Astrocyte (in vitro differentiated cells and primary cell): ENCODE measurements around the gene DNAJC18. TPM values are rescaled to one million over a fixed set of nuclear protein-coding genes. Genes with fewer than 3 reads are reported as not detected.

Experiments
- DNase-seq: peaks from one replicate; pipeline ENCODE4 v3.0.0-alpha.2; 2010; ENCODE audit warnings: low read depth
- FAIRE-seq: peaks from 2 replicates; lab custom pipeline; 2011; peaks lifted over from hg19 to GRCh38; lab: Jason Lieb, UNC
- H2AFZ ChIP-seq: 2 replicates; pipeline ENCODE4 v1.6.0; 2012; ENCODE audit warnings: low read depth, low read length, inconsistent platforms
- H3K27ac ChIP-seq: 2 replicates; pipeline ENCODE4 v1.5.1; 2011; ENCODE audit warnings: low read depth, low read length, inconsistent platforms
- H3K27me3 ChIP-seq: 2 replicates; pipeline ENCODE4 v1.6.0; 2011; ENCODE audit warnings: low read length, inconsistent platforms; ENCODE audit not compliant: insufficient read depth
- H3K36me3 ChIP-seq: 2 replicates; pipeline ENCODE4 v1.5.1; 2011; ENCODE audit warnings: low read length, inconsistent platforms; ENCODE audit not compliant: insufficient read depth
- H3K4me1 ChIP-seq: 2 replicates; pipeline ENCODE4 v1.5.1; 2011; ENCODE audit warnings: low read length, inconsistent platforms; ENCODE audit not compliant: insufficient read depth
- H3K4me2 ChIP-seq: 2 replicates; pipeline ENCODE4 v1.6.0; 2012; ENCODE audit warnings: low read length, inconsistent platforms
- H3K4me3 ChIP-seq: 2 replicates; pipeline ENCODE4 v1.5.1; 2011; ENCODE audit warnings: low read depth, mild to moderate bottlenecking, low read length, inconsistent platforms; ENCODE audit not compliant: insufficient read depth
- H3K79me2 ChIP-seq: 2 replicates; pipeline ENCODE4 v1.6.0; 2012; ENCODE audit warnings: mild to moderate bottlenecking, low read length, inconsistent platforms; ENCODE audit not compliant: insufficient read depth
- H3K9ac ChIP-seq: 2 replicates; pipeline ENCODE4 v1.6.0; 2012; ENCODE audit warnings: mild to moderate bottlenecking, low read length, inconsistent platforms
- H3K9me3 ChIP-seq: 2 replicates; pipeline ENCODE4 v1.5.1; 2012; ENCODE audit warnings: low read depth, mild to moderate bottlenecking, low read length, inconsistent platforms; ENCODE audit not compliant: insufficient read depth
- H4K20me1 ChIP-seq: 2 replicates; pipeline ENCODE4 v1.6.0; 2012; ENCODE audit warnings: low read length, inconsistent platforms; ENCODE audit not compliant: insufficient read depth
- H3K27ac Mint-ChIP-seq: one replicate; pipeline ENCODE4 v1.8.0; 2021; ENCODE audit warnings: mild to moderate bottlenecking, mixed read lengths; ENCODE audit not compliant: unreplicated experiment
- H3K27me3 Mint-ChIP-seq: one replicate; pipeline ENCODE4 v1.8.0; 2021; ENCODE audit warnings: low read depth, mixed read lengths; ENCODE audit not compliant: unreplicated experiment
- H3K36me3 Mint-ChIP-seq: one replicate; pipeline ENCODE4 v1.8.0; 2021; ENCODE audit warnings: low read depth, mixed read lengths; ENCODE audit not compliant: unreplicated experiment
- H3K4me1 Mint-ChIP-seq: one replicate; pipeline ENCODE4 v1.8.0; 2021; ENCODE audit warnings: low read depth, mixed read lengths; ENCODE audit not compliant: unreplicated experiment
- H3K4me3 Mint-ChIP-seq: one replicate; pipeline ENCODE4 v1.8.0; 2021; ENCODE audit warnings: mild to moderate bottlenecking, moderate library complexity, mixed read lengths; ENCODE audit not compliant: unreplicated experiment
- H3K9me3 Mint-ChIP-seq: one replicate; pipeline ENCODE4 v1.8.0; 2021; ENCODE audit warnings: mild to moderate bottlenecking, mixed read lengths; ENCODE audit not compliant: unreplicated experiment
- CTCF ChIP-seq: IDR thresholded peaks from 2 replicates; pipeline ENCODE4 v1.5.1; 2011; ENCODE audit warnings: low read depth, mild to moderate bottlenecking, inconsistent platforms, low read length, moderate library complexity; ENCODE audit not compliant: insufficient read depth
- EZH2 ChIP-seq: IDR thresholded peaks from 2 replicates; pipeline ENCODE4 v1.6.1; 2012; ENCODE audit warnings: mild to moderate bottlenecking, low read length, inconsistent platforms; ENCODE audit not compliant: insufficient read depth
- total RNA-seq: library from RNA; stranded (reverse); gene quantifications from 2 replicates; pipeline ENCODE4 v1.2.1, GENCODE V29; 2021

Gene DNAJC18
- total RNA-seq, 1 donor from 2014 or later: 18.8 TPM

DNA sequence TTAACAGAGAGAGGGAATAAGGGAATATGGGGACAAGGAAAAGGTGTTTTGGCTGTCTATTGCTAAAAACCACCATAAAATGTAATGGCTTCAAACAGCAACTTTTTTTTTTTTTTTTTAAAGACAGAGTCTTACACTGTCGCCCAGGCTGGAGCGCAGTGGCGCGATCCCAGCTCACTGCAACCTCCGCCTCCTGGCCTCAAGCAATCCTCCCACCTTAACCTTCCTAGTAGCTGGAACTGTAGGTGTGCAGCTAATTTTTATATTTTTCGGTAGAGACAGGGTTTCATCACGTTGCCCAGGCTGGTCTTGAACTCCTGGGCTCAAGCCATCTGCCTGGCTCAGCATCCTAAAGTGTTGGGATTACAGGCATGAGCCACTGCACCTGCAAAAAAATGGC, 31.1 kb downstream of the DNAJC18 start:
- Histone ChIP-seq H3K4me3 (no peak overlapping the region), H3K79me2 (no peaks in the 10 kb centered on the region), H3K9me3 (no peaks in the 10 kb centered on the region), H3K36me3 (no peaks in the 10 kb centered on the region), H3K9ac (no peak overlapping the region), H3K27me3 (no peaks in the 10 kb centered on the region), H3K4me1 (peaks cover 7% of the 10 kb centered on the region), H3K27ac (no peak overlapping the region), H3K4me2 (no peak overlapping the region), H2AFZ (no peak overlapping the region), H4K20me1 (no peaks in the 10 kb centered on the region)
- no peak overlapping the region for H3K27ac Mint-ChIP-seq
- no peaks in the 10 kb centered on the region for H3K27me3 Mint-ChIP-seq
- DNase-seq (no peak), FAIRE-seq (no peak)
- peaks cover 9% of the 10 kb centered on the region for H3K36me3 Mint-ChIP-seq
- no peak overlapping the region for H3K4me3 Mint-ChIP-seq
- TF ChIP-seq CTCF (no peak), EZH2 (no peak)
- peaks cover 2% of the 10 kb centered on the region for H3K4me1 Mint-ChIP-seq
- no peaks in the 10 kb centered on the region for H3K9me3 Mint-ChIP-seq

- Histone ChIP-seq H3K4me3 (no peak overlapping the region), H3K27me3 (no peaks in the 10 kb centered on the region), H3K4me2 (no peak overlapping the region), H3K9ac (no peak overlapping the region), H3K36me3 (no peaks in the 10 kb centered on the region), H3K9me3 (no peaks in the 10 kb centered on the region), H2AFZ (no peak overlapping the region), H3K27ac (no peak overlapping the region), H4K20me1 (no peaks in the 10 kb centered on the region), H3K79me2 (no peaks in the 10 kb centered on the region), H3K4me1 (peaks cover 9% of the 10 kb centered on the region)
- no peaks in the 10 kb centered on the region for H3K27me3 Mint-ChIP-seq
- H3K36me3 Mint-ChIP-seq: peaks cover 5% of the 10 kb centered on the region
- no peak overlapping the region for H3K4me3 Mint-ChIP-seq
- no peak for TF ChIP-seq EZH2
- DNase-seq: no peak
- H3K4me1 Mint-ChIP-seq: peaks cover 2% of the 10 kb centered on the region
- H3K27ac Mint-ChIP-seq: no peak overlapping the region
- no peak for FAIRE-seq
- no peaks in the 10 kb centered on the region for H3K9me3 Mint-ChIP-seq
These were observed 31.8 kb downstream of the DNAJC18 start for GRCh38 chr5:139407517-139407916.

DNA sequence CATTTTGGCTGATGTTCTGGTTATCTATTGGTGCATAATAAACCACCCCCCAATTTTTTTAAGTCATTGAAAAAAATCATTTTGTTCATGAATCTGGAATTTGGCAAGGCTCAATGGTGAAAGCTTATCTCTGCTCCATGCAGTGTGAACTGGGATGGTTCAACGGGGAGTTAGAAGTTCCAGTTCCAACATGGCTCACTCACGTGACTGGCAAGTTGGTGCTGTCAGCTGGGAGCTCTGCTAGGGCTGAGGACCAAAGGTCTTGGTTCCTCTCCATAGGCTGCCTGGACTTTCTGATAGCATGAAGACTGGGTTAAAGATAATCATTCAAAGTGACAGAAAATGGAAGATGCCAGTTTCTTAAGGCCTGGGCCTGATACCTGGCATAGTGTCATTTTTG, 32.4 kb downstream of the DNAJC18 start:
- Histone ChIP-seq H3K4me3 (no peak overlapping the region), H2AFZ (no peak overlapping the region), H3K4me2 (no peak overlapping the region), H3K36me3 (no peaks in the 10 kb centered on the region), H4K20me1 (no peaks in the 10 kb centered on the region), H3K9ac (no peak overlapping the region), H3K9me3 (no peaks in the 10 kb centered on the region), H3K79me2 (no peaks in the 10 kb centered on the region), H3K27ac (no peak overlapping the region), H3K27me3 (no peaks in the 10 kb centered on the region), H3K4me1 (peaks cover 9% of the 10 kb centered on the region)
- H3K27me3 Mint-ChIP-seq: no peaks in the 10 kb centered on the region
- peaks cover under 1% of the 10 kb centered on the region for H3K36me3 Mint-ChIP-seq
- DNase-seq: no peak
- TF ChIP-seq CTCF: no peak
- TF ChIP-seq EZH2: no peak
- H3K4me1 Mint-ChIP-seq: peaks cover 2% of the 10 kb centered on the region
- no peak for FAIRE-seq
- H3K4me3 Mint-ChIP-seq: no peak overlapping the region
- H3K9me3 Mint-ChIP-seq: no peaks in the 10 kb centered on the region
- H3K27ac Mint-ChIP-seq: no peak overlapping the region
